Fibroblast of skin of abdomen (primary cell): Measurements from ENCODE around the gene DNAJC15.
A peak's percentile ranks its signal among the peaks of the same experiment; 100 is the strongest.

Experiments
- DNase-seq: peaks from one replicate; pipeline ENCODE4 v3.0.0-alpha.2; 2013

The DNAJC15 gene

GRCh38 chr13:43128504-43128961 lies 105.1 kb downstream of the DNAJC15 start:
- DNase-seq = no peak

- DNase-seq = no peak
Observed at GRCh38 chr13:43129066-43129465, 105.7 kb downstream of the DNAJC15 start.

- DNase-seq = no peak
Observed at GRCh38 chr13:43129511-43130110, 106.2 kb downstream of the DNAJC15 start.

GRCh38 chr13:43132257-43132656 lies 108.9 kb downstream of the DNAJC15 start:
- DNase-seq = peak; percentile 30

- DNase-seq = no peak
Observed at GRCh38 chr13:43132911-43133310, 109.5 kb downstream of the DNAJC15 start.

- DNase-seq = no peak
Observed at GRCh38 chr13:43133792-43134191, 110.4 kb downstream of the DNAJC15 start.

GRCh38 chr13:43134868-43135267 lies 111.5 kb downstream of the DNAJC15 start:
- DNase-seq = no peak

GRCh38 chr13:43135516-43135915 lies 112.1 kb downstream of the DNAJC15 start:
- no peak for DNase-seq

- DNase-seq = peak; percentile 65
Observed at GRCh38 chr13:43136920-43137575, 113.7 kb downstream of the DNAJC15 start.

GRCh38 chr13:43139211-43139610 lies 115.8 kb downstream of the DNAJC15 start:
- no peak for DNase-seq

- no peak for DNase-seq
Observed at GRCh38 chr13:43139921-43140320, 116.5 kb downstream of the DNAJC15 start.

GRCh38 chr13:43140985-43141384 lies 117.6 kb downstream of the DNAJC15 start:
- no peak for DNase-seq

GRCh38 chr13:43141685-43142084 lies 118.3 kb downstream of the DNAJC15 start:
- no peak for DNase-seq

- no peak for DNase-seq
Observed at GRCh38 chr13:43143591-43143990, 120.2 kb downstream of the DNAJC15 start.

- DNase-seq = no peak
Observed at GRCh38 chr13:43145534-43146196, 122.3 kb downstream of the DNAJC15 start.

GRCh38 chr13:43146400-43146799 lies 123.0 kb downstream of the DNAJC15 start:
- DNase-seq = no peak

- no peak for DNase-seq
Observed at GRCh38 chr13:43150369-43151207, 127.2 kb downstream of the DNAJC15 start.

- DNase-seq = peak; percentile 50
Observed at GRCh38 chr13:43153436-43154090, 130.2 kb downstream of the DNAJC15 start.

GRCh38 chr13:43154156-43154651 lies 130.8 kb downstream of the DNAJC15 start:
- DNase-seq = no peak

GRCh38 chr13:43154839-43155238 lies 131.5 kb downstream of the DNAJC15 start:
- DNase-seq = no peak

- DNase-seq = no peak
Observed at GRCh38 chr13:43156916-43157315, 133.5 kb downstream of the DNAJC15 start.

GRCh38 chr13:43157796-43158195 lies 134.4 kb downstream of the DNAJC15 start:
- DNase-seq = no peak
